Measurements from ENCODE around the gene GLT8D1.

The GLT8D1 gene

DNA sequence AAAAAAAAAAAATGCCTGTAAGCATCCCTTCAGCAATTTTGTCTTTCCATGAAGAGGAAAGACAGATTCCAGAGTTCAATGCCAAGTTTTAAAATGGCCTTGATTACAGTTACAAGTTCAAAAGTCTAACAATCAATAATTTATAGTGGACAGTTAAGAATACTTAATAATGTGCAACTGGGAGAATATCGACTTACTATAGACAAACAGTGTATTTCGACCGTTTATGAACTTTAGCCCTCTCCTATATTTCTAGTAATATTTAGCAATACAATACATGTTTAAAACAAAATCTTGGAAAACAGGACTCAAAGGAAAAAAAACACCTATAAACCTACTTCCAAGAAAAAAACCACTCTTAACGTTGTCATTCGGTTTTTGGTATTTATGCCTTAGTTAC is 21.4 kb downstream of the GLT8D1 start:
- no peak overlapping the region for H2BK120ac ChIP-seq (ENCODE audit: low read depth, low read length)
- no peak overlapping the region for H2BK12ac ChIP-seq (ENCODE audit: low read length)
- no peak overlapping the region for H3K18ac ChIP-seq (ENCODE audit: low read length)
- H2BK5ac ChIP-seq (ENCODE audit: low read length) = no peak overlapping the region
- no peak overlapping the region for H3K9ac ChIP-seq (ENCODE audit: low read depth, low read length, poor library complexity)
- H4K91ac ChIP-seq (ENCODE audit: low read depth, low read length, poor library complexity) = no peak overlapping the region
- no peak overlapping the region for H2AFZ ChIP-seq (ENCODE audit: low read length)
- H3K4me2 ChIP-seq (ENCODE audit: insufficient read depth, low read length, poor library complexity, severe bottlenecking) = no peak overlapping the region
- H4K8ac ChIP-seq (ENCODE audit: low read depth, low read length) = no peak overlapping the region
- no peak overlapping the region for H2AK5ac ChIP-seq (ENCODE audit: low read depth, low read length)
- DNase-seq (ENCODE audit: low spot score) = no peak
- H3K4me1 ChIP-seq (ENCODE audit: control insufficient read depth in 2 of 2, insufficient read depth in 1 of 2, low read depth in 1 of 2, low read length in 2 of 2) = peaks cover 2 to 22% of the 10 kb centered on the region in 2 donors
- H3K27ac ChIP-seq (replicated peaks; ENCODE audit: low read length) = no peak overlapping the region
- no CpG with 5 or more reads among the region's 5 CpGs for WGBS, 2 donors (ENCODE audit: extremely low coverage in 2 of 2, insufficient read length in 2 of 2, insufficient replicate concordance in 1 of 2)
- no peaks in the 10 kb centered on the region for H3K9me3 ChIP-seq (replicated peaks in 1 of 2; ENCODE audit: control insufficient read depth in 2 of 2, insufficient read depth in 1 of 2, low read depth in 1 of 2, low read length in 2 of 2)
- no peak overlapping the region for H3K23ac ChIP-seq (ENCODE audit: low read depth, low read length, poor library complexity)
- H3K4ac ChIP-seq (ENCODE audit: low read length) = no peak overlapping the region
- H3K4me3 ChIP-seq (ENCODE audit: low read length in 2 of 2) = peak overlapping the region in 1 of 2 donors; percentile 81
- peaks cover 2% of the 10 kb centered on the region for H3K79me1 ChIP-seq (ENCODE audit: low read depth, low read length)
- no peak overlapping the region for H3K14ac ChIP-seq (ENCODE audit: low read length)
- peaks cover 18 to 67% of the 10 kb centered on the region in 2 donors for H3K36me3 ChIP-seq (replicated peaks in 1 of 2; ENCODE audit: control insufficient read depth in 2 of 2, insufficient read depth in 2 of 2, low read length in 2 of 2)
- H3K27me3 ChIP-seq (ENCODE audit: control insufficient read depth in 3 of 3, insufficient read depth in 3 of 3, low read depth in 1 of 3, low read length in 3 of 3) = no peaks in the 10 kb centered on the region
- no peak overlapping the region for H2BK15ac ChIP-seq (ENCODE audit: low read length)

DNA sequence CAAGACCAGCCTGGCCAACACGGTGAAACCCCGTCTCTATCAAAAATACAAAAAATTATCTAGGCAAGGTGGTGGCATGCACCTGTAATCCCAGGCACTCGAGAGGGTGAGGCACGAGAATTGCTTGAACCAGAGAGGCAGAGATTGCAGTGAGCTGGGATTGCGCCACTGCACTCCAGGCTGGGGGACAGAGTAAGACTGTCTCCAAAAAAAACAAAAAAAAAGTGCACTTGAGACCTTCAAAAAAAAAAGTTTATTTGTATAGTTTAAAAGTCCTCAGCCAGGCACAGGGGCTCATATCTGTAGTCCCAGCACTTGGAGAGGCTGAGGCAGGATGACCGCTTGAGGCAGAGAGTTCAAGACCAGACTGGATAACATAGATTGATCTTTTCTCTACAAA is 22.0 kb downstream of the GLT8D1 start:
- no CpG with 5 or more reads among the region's 6 CpGs for WGBS, 2 donors (ENCODE audit: extremely low coverage in 2 of 2, insufficient read length in 2 of 2, insufficient replicate concordance in 1 of 2)
- H3K4me1 ChIP-seq (ENCODE audit: control insufficient read depth in 2 of 2, insufficient read depth in 1 of 2, low read depth in 1 of 2, low read length in 2 of 2) = peaks cover 2 to 22% of the 10 kb centered on the region in 2 donors
- peaks cover 2% of the 10 kb centered on the region for H3K79me1 ChIP-seq (ENCODE audit: low read depth, low read length)
- H2BK5ac ChIP-seq (ENCODE audit: low read length) = no peak overlapping the region
- no peak overlapping the region for H4K8ac ChIP-seq (ENCODE audit: low read depth, low read length)
- no peak overlapping the region for H3K9ac ChIP-seq (ENCODE audit: low read depth, low read length, poor library complexity)
- H4K91ac ChIP-seq (ENCODE audit: low read depth, low read length, poor library complexity) = no peak overlapping the region
- no peak overlapping the region for H2BK15ac ChIP-seq (ENCODE audit: low read length)
- no peak overlapping the region for H2AFZ ChIP-seq (ENCODE audit: low read length)
- no peak overlapping the region for H3K14ac ChIP-seq (ENCODE audit: low read length)
- no peak overlapping the region for H3K23ac ChIP-seq (ENCODE audit: low read depth, low read length, poor library complexity)
- H3K4me3 ChIP-seq (ENCODE audit: low read length in 2 of 2) = no peak overlapping the region
- no peak overlapping the region for H2AK5ac ChIP-seq (ENCODE audit: low read depth, low read length)
- no peak overlapping the region for H3K18ac ChIP-seq (ENCODE audit: low read length)
- DNase-seq (ENCODE audit: low spot score) = no peak
- no peaks in the 10 kb centered on the region for H3K27me3 ChIP-seq (ENCODE audit: control insufficient read depth in 3 of 3, insufficient read depth in 3 of 3, low read depth in 1 of 3, low read length in 3 of 3)
- no peak overlapping the region for H2BK12ac ChIP-seq (ENCODE audit: low read length)
- peaks cover 16 to 67% of the 10 kb centered on the region in 2 donors for H3K36me3 ChIP-seq (replicated peaks in 1 of 2; ENCODE audit: control insufficient read depth in 2 of 2, insufficient read depth in 2 of 2, low read length in 2 of 2)
- no peak overlapping the region for H3K4ac ChIP-seq (ENCODE audit: low read length)
- H3K4me2 ChIP-seq (ENCODE audit: insufficient read depth, low read length, poor library complexity, severe bottlenecking) = no peak overlapping the region
- no peak overlapping the region for H3K27ac ChIP-seq (replicated peaks; ENCODE audit: low read length)
- H2BK120ac ChIP-seq (ENCODE audit: low read depth, low read length) = no peak overlapping the region
- no peaks in the 10 kb centered on the region for H3K9me3 ChIP-seq (replicated peaks in 1 of 2; ENCODE audit: control insufficient read depth in 2 of 2, insufficient read depth in 1 of 2, low read depth in 1 of 2, low read length in 2 of 2)

GRCh38 chr3:52682016-52682415 is 23.6 kb downstream of the GLT8D1 start:
- Histone ChIP-seq H3K4ac (ENCODE audit: low read length) (no peak overlapping the region), H3K27me3 (ENCODE audit: control insufficient read depth in 3 of 3, insufficient read depth in 3 of 3, low read depth in 1 of 3, low read length in 3 of 3) (no peaks in the 10 kb centered on the region), H3K18ac (ENCODE audit: low read length) (no peak overlapping the region), H2AFZ (ENCODE audit: low read length) (no peak overlapping the region), H3K4me3 (ENCODE audit: low read length in 2 of 2) (no peak overlapping the region), H3K36me3 (replicated peaks in 1 of 2; ENCODE audit: control insufficient read depth in 2 of 2, insufficient read depth in 2 of 2, low read length in 2 of 2) (peaks cover 14 to 66% of the 10 kb centered on the region in 2 donors), H4K91ac (ENCODE audit: low read depth, low read length, poor library complexity) (no peak overlapping the region), H3K4me1 (ENCODE audit: control insufficient read depth in 2 of 2, insufficient read depth in 1 of 2, low read depth in 1 of 2, low read length in 2 of 2) (peaks cover 2 to 18% of the 10 kb centered on the region in 2 donors), H2BK5ac (ENCODE audit: low read length) (no peak overlapping the region), H2BK120ac (ENCODE audit: low read depth, low read length) (no peak overlapping the region), H2BK12ac (ENCODE audit: low read length) (no peak overlapping the region), H2BK15ac (ENCODE audit: low read length) (no peak overlapping the region), H3K79me1 (ENCODE audit: low read depth, low read length) (peaks cover 2% of the 10 kb centered on the region), H3K9ac (ENCODE audit: low read depth, low read length, poor library complexity) (no peak overlapping the region), H3K27ac (replicated peaks; ENCODE audit: low read length) (no peak overlapping the region), H2AK5ac (ENCODE audit: low read depth, low read length) (no peak overlapping the region), H3K23ac (ENCODE audit: low read depth, low read length, poor library complexity) (no peak overlapping the region), H3K4me2 (ENCODE audit: insufficient read depth, low read length, poor library complexity, severe bottlenecking) (no peak overlapping the region), H4K8ac (ENCODE audit: low read depth, low read length) (no peak overlapping the region), H3K14ac (ENCODE audit: low read length) (no peak overlapping the region), H3K9me3 (replicated peaks in 1 of 2; ENCODE audit: control insufficient read depth in 2 of 2, insufficient read depth in 1 of 2, low read depth in 1 of 2, low read length in 2 of 2) (no peaks in the 10 kb centered on the region)
- no peak for DNase-seq (ENCODE audit: low spot score)

- WGBS, 2 donors (ENCODE audit: extremely low coverage in 2 of 2, insufficient read length in 2 of 2, insufficient replicate concordance in 1 of 2) = no CpG with 5 or more reads among the region's 3 CpGs
- Histone ChIP-seq H3K4me3 (ENCODE audit: low read length in 2 of 2) (no peak overlapping the region), H4K8ac (ENCODE audit: low read depth, low read length) (no peak overlapping the region)
These were observed 24.0 kb downstream of the GLT8D1 start for GRCh38 chr3:52681596-52681995.

More at GRCh38 chr3:52681596-52681995, 24.0 kb downstream of the GLT8D1 start:
- Histone ChIP-seq H2BK15ac (ENCODE audit: low read length) (no peak overlapping the region), H2AK5ac (ENCODE audit: low read depth, low read length) (no peak overlapping the region), H3K27me3 (ENCODE audit: control insufficient read depth in 3 of 3, insufficient read depth in 3 of 3, low read depth in 1 of 3, low read length in 3 of 3) (no peaks in the 10 kb centered on the region), H3K4me1 (ENCODE audit: control insufficient read depth in 2 of 2, insufficient read depth in 1 of 2, low read depth in 1 of 2, low read length in 2 of 2) (peaks cover 0 to 17% of the 10 kb centered on the region in 2 donors), H3K14ac (ENCODE audit: low read length) (no peak overlapping the region), H2AFZ (ENCODE audit: low read length) (no peak overlapping the region), H3K79me1 (ENCODE audit: low read depth, low read length) (peaks cover 2% of the 10 kb centered on the region), H2BK120ac (ENCODE audit: low read depth, low read length) (no peak overlapping the region), H3K9me3 (replicated peaks in 1 of 2; ENCODE audit: control insufficient read depth in 2 of 2, insufficient read depth in 1 of 2, low read depth in 1 of 2, low read length in 2 of 2) (no peaks in the 10 kb centered on the region), H3K23ac (ENCODE audit: low read depth, low read length, poor library complexity) (no peak overlapping the region), H3K36me3 (replicated peaks in 1 of 2; ENCODE audit: control insufficient read depth in 2 of 2, insufficient read depth in 2 of 2, low read length in 2 of 2) (peaks cover 14 to 66% of the 10 kb centered on the region in 2 donors), H2BK12ac (ENCODE audit: low read length) (no peak overlapping the region), H4K91ac (ENCODE audit: low read depth, low read length, poor library complexity) (no peak overlapping the region), H3K9ac (ENCODE audit: low read depth, low read length, poor library complexity) (no peak overlapping the region), H3K4me2 (ENCODE audit: insufficient read depth, low read length, poor library complexity, severe bottlenecking) (no peak overlapping the region), H3K4ac (ENCODE audit: low read length) (no peak overlapping the region), H3K27ac (replicated peaks; ENCODE audit: low read length) (no peak overlapping the region), H3K18ac (ENCODE audit: low read length) (no peak overlapping the region), H2BK5ac (ENCODE audit: low read length) (no peak overlapping the region)
- no peak for DNase-seq (ENCODE audit: low spot score)

Measured in neuronal stem cell (in vitro differentiated cells).